AML-193 (cell line): ENCODE data around the gene IL21.
"Not testable (repeated sequence)": the region's sequence is repeated elsewhere in the genome, so short reads cannot be mapped to it uniquely, and the experiment has no call there.

Experiments
- DNase-seq, 2 experiments: peaks; one replicate each; lab custom pipeline; 2025; lab: John Stamatoyannopoulos, UW

IL21 gene

GRCh38 chr4:122577808-122578781, 42.8 kb downstream of the IL21 start:
- peak; percentile 39 to 51 for DNase-seq

GRCh38 chr4:122577189-122577553, 43.7 kb downstream of the IL21 start:
- no peak for DNase-seq

GRCh38 chr4:122576261-122577188, 44.3 kb downstream of the IL21 start:
- peak; percentile 49 to 57 for DNase-seq

GRCh38 chr4:122574347-122574746, 46.5 kb downstream of the IL21 start:
- DNase-seq = not testable (repeated sequence)

GRCh38 chr4:122562449-122562848, 58.4 kb downstream of the IL21 start:
- DNase-seq = no peak
